HepG2 (cell line): Measurements from ENCODE around the gene ZNF30. TPM values are rescaled to one million over a fixed set of nuclear protein-coding genes. Genes with fewer than 3 reads are reported as not detected.

Experiments
- CEBPG ChIP-seq: IDR thresholded peaks from 2 replicates; pipeline ENCODE4 v1.6.1; 2016
- CSRNP2 ChIP-seq: sonication (generic); formaldehyde crosslinking; conservative IDR thresholded peaks from 2 replicates; pipeline ENCODE4 v1.8.0; 2022; ENCODE audit warnings: low read depth, missing genetic modification reagents
- GLI4 ChIP-seq: sonication (generic); formaldehyde crosslinking; IDR thresholded peaks from 2 replicates; pipeline ENCODE4 v1.5.1; 2020; ENCODE audit warnings: missing genetic modification reagents, mild to moderate bottlenecking, moderate library complexity, borderline replicate concordance
- MIER3 ChIP-seq: IDR thresholded peaks from 2 replicates; pipeline ENCODE4 v1.6.1; 2016; ENCODE audit warnings: missing compliant biosample characterization, borderline replicate concordance
- NR3C1 ChIP-seq: sonication (generic); formaldehyde crosslinking; IDR thresholded peaks from 2 replicates; pipeline ENCODE4 v1.4.0; 2020; ENCODE audit warnings: missing genetic modification reagents
- POLR2A ChIP-seq, 2 experiments: IDR thresholded peaks; 2 replicates each; pipeline ENCODE4 v1.6.1; 2011; ENCODE audit warnings: low read depth in 2 of 2, low read length in 2 of 2, mild to moderate bottlenecking in 1 of 2, moderate library complexity in 1 of 2; ENCODE audit not compliant: insufficient read depth in 1 of 2
- PPARG ChIP-seq: conservative IDR thresholded peaks from 2 replicates; pipeline ENCODE4 v1.6.1; 2016; ENCODE audit warnings: missing biosample characterization, missing genetic modification reagents
- RXRB ChIP-seq: IDR thresholded peaks from 2 replicates; pipeline ENCODE4 v1.6.1; 2016; ENCODE audit warnings: borderline replicate concordance, missing genetic modification reagents, missing compliant biosample characterization
- TOE1 ChIP-seq: sonication (generic); formaldehyde crosslinking; IDR thresholded peaks from 2 replicates; pipeline ENCODE4 v1.4.0; 2020; ENCODE audit warnings: mild to moderate bottlenecking, missing genetic modification reagents
- ZNF333 ChIP-seq: sonication (generic); formaldehyde crosslinking; IDR thresholded peaks from 2 replicates; pipeline ENCODE4 v1.4.0; 2020; ENCODE audit warnings: mild to moderate bottlenecking, missing genetic modification reagents, borderline replicate concordance
- ZNF446 ChIP-seq: sonication (generic); formaldehyde crosslinking; IDR thresholded peaks from 2 replicates; pipeline ENCODE4 v1.5.0; 2020; ENCODE audit warnings: mild to moderate bottlenecking, missing genetic modification reagents
- ZNF619 ChIP-seq: sonication (generic); formaldehyde crosslinking; IDR thresholded peaks from 2 replicates; pipeline ENCODE4 v1.4.0; 2020; ENCODE audit warnings: mild to moderate bottlenecking, missing genetic modification reagents
- ZNF850 ChIP-seq: sonication (generic); formaldehyde crosslinking; conservative IDR thresholded peaks from 2 replicates; pipeline ENCODE4 v1.9.0; 2021; ENCODE audit warnings: mild to moderate bottlenecking, missing genetic modification reagents
- ZSCAN31 ChIP-seq: sonication (generic); formaldehyde crosslinking; IDR thresholded peaks from 2 replicates; pipeline ENCODE4 v1.5.0; 2020; ENCODE audit warnings: low read depth, mild to moderate bottlenecking, missing genetic modification reagents
- polyA plus RNA-seq, 8 experiments: library from polyadenylated mRNA; depleted of rRNA in 3 of 8; stranded (reverse) in 7 of 8; unstranded in 1 of 8; fragments of >200 nt; fragmentation: Illumina TruSeq in 4 of 8; extraction: Trizol in 4 of 8; gene quantifications; 2 replicates each; pipeline versions ENCODE4 v1.2.1 to v1.2.3, GENCODE V29; 2011 to 2016; ENCODE audit warnings: low read depth in 4 of 8, missing spikeins in 1 of 8, mixed read lengths in 1 of 8; ENCODE audit not compliant: insufficient read depth in 1 of 8
- total RNA-seq, 5 experiments: library from RNA; depleted of rRNA; stranded (reverse); fragments of >200 nt; fragmentation: Illumina TruSeq; extraction: Trizol; gene quantifications; 2 replicates each; pipeline ENCODE4 v1.2.3, GENCODE V29; 2016; ENCODE audit warnings: low read depth in 1 of 5
- TF ChIP-seq, protein P1 (sequence below): IDR thresholded peaks from 2 replicates; pipeline ENCODE4 v1.6.1; 2016; ENCODE audit warnings: low read depth, control low read depth
- TF ChIP-seq, protein P2 (sequence below): sonication (generic); formaldehyde crosslinking; IDR thresholded peaks from 2 replicates; pipeline ENCODE4 v1.5.1; 2020; ENCODE audit warnings: mild to moderate bottlenecking, missing genetic modification reagents

The ZNF30 gene
- total and polyA plus RNA-seq, 2 of the 13 experiments (the other 11 are each of a cell fraction or from before 2014, with no cell fraction given) = 2.3 to 4.4 TPM

DNA sequence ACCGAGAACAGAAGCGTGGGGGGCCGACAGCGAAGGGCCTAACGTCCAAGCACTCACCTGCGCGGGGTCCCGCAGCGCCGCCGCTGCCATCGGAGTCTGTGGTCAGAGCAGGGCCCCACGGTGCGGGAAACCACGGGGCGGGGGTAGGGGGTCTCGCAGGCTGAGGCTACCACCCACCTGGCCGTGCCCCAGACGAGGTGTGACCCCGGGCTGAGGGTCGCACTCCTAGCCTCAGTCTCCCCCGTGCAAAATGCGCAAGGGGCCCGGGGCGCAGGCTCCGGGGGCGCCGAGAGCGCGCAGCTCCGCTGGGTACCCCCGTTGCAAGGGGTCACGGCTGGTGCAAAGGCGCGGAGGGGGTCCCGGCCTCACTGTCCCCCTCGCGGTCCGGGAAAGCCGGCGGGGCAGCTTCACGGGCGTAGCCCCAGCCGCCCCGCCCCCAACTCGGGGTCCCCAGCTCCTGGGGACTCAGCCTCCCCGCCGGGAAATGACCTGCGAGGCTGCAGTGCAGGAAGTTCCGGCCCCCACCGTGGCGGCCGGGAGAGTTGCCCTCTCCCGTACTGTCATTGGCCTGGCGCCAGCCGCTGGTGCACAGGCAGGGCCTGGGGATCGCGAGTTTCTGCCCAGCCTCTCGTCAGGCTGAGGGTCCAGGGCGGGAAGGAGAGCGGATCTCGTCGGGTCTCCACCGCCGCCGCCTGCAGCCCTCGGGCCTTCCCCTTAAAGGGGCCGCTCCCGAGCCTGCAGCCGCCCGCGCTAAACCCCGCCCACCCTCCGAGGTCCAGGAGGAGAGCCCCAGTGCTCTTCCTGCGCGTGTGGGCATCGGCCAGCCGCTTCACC is 37.1 kb downstream of the ZNF30 start, which contains the start of gene ZNF792 (continued):
- no peak for TF ChIP-seq ZNF850
- TF ChIP-seq, protein P1, sequence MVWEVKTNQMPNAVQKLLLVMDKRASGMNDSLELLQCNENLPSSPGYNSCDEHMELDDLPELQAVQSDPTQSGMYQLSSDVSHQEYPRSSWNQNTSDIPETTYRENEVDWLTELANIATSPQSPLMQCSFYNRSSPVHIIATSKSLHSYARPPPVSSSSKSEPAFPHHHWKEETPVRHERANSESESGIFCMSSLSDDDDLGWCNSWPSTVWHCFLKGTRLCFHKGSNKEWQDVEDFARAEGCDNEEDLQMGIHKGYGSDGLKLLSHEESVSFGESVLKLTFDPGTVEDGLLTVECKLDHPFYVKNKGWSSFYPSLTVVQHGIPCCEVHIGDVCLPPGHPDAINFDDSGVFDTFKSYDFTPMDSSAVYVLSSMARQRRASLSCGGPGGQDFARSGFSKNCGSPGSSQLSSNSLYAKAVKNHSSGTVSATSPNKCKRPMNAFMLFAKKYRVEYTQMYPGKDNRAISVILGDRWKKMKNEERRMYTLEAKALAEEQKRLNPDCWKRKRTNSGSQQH (CRISPR knock-in tag) = no peak
- TF ChIP-seq RXRB = peak; percentile 18; the same call in 1 of the 2 replicates
- TF ChIP-seq ZNF333 = no peak
- no peak for TF ChIP-seq MIER3
- 0 out of 2 replicates have a peak, but pooled peaks have one; percentile 15 for TF ChIP-seq ZSCAN31 (CRISPR knock-in tag)
- TF ChIP-seq, protein P2, sequence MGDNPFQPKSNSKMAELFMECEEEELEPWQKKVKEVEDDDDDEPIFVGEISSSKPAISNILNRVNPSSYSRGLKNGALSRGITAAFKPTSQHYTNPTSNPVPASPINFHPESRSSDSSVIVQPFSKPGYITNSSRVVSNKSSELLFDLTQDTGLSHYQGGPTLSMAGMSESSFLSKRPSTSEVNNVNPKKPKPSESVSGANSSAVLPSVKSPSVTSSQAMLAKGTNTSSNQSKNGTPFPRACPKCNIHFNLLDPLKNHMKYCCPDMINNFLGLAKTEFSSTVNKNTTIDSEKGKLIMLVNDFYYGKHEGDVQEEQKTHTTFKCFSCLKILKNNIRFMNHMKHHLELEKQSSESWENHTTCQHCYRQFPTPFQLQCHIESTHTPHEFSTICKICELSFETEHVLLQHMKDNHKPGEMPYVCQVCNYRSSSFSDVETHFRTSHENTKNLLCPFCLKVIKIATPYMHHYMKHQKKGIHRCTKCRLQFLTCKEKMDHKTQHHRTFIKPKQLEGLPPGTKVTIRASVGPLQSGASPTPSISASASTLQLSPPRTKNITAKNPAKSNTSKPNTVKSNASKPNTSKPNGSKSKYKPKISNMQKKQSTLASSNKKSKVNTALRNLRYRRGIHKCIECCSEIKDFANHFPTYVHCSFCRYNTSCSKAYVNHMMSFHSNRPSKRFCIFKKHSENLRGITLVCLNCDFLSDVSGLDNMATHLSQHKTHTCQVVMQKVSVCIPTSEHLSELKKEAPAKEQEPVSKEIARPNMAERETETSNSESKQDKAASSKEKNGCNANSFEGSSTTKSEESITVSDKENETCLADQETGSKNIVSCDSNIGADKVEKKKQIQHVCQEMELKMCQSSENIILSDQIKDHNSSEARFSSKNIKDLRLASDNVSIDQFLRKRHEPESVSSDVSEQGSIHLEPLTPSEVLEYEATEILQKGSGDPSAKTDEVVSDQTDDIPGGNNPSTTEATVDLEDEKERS (CRISPR knock-in tag) = no peak
- TF ChIP-seq NR3C1 (CRISPR knock-in tag) = no peak
- no peak; the same call in 1 of the 2 replicates for TF ChIP-seq GLI4 (CRISPR knock-in tag)
- no peak; the same call in 1 of the 2 replicates for TF ChIP-seq CEBPG (CRISPR knock-in tag)
- TF ChIP-seq ZNF619 (CRISPR knock-in tag) = no peak
- TF ChIP-seq TOE1 = no peak
- no peak; the same call in 1 of the 2 replicates for TF ChIP-seq ZNF446 (CRISPR knock-in tag)
- peak in 1 of 2 experiments; percentile 66; a peak in 2 of 4 replicates for TF ChIP-seq POLR2A (IDR thresholded peaks at IDR 0.05; ENCODE audit: insufficient read depth in 1 of 2, low read depth in 2 of 2, low read length in 2 of 2)
- no peak for TF ChIP-seq PPARG (CRISPR knock-in tag)
- no peak for TF ChIP-seq CSRNP2 (CRISPR knock-in tag)
